BLaER1 treated with 17β-estradiol and CSF1 and Interleukin-3, amounts not matched to agents 10 nM and 100 nM (cell line): ENCODE results near the gene BICDL2.
"Not testable (repeated sequence)": the region's sequence is repeated elsewhere in the genome, so short reads cannot be mapped to it uniquely, and the experiment has no call there.

Experiments
- H3K27ac ChIP-seq, 11 experiments: shearing (Covaris generic); formaldehyde crosslinking; 2 replicates each; pipeline ENCODE4 v1.8.1; 2022
- H3K27me3 ChIP-seq, 11 experiments: shearing (Covaris generic); formaldehyde crosslinking; 2 replicates each; pipeline ENCODE4 v1.8.1; 2022
- H3K36me3 ChIP-seq, 11 experiments: shearing (Covaris generic); formaldehyde crosslinking; 2 replicates each; pipeline ENCODE4 v1.8.1; 2022
- H3K4me1 ChIP-seq, 10 experiments: shearing (Covaris generic); formaldehyde crosslinking; 2 replicates each; pipeline ENCODE4 v1.8.1; 2022
- H3K4me2 ChIP-seq, 11 experiments: shearing (Covaris generic); formaldehyde crosslinking; 2 replicates each; pipeline ENCODE4 v1.8.1; 2022
- H3K4me3 ChIP-seq, 10 experiments: shearing (Covaris generic); formaldehyde crosslinking; 2 replicates each; pipeline ENCODE4 v1.8.1; 2022
- H3K9ac ChIP-seq, 11 experiments: shearing (Covaris generic); formaldehyde crosslinking; 2 replicates each; pipeline ENCODE4 v1.8.1; 2022
- H3K9me3 ChIP-seq, 11 experiments: shearing (Covaris generic); formaldehyde crosslinking; replicated peaks in 1 of 11; 2 replicates each; pipeline ENCODE4 v1.8.1; 2022
- H4K20me1 ChIP-seq, 11 experiments: shearing (Covaris generic); formaldehyde crosslinking; 2 replicates each; pipeline ENCODE4 v1.8.1; 2022
- Cebpa-rat ChIP-seq, 11 experiments: shearing (Covaris generic); IDR thresholded peaks; 2 replicates each; pipeline ENCODE4 v1.8.1; 2022

Gene BICDL2

DNA sequence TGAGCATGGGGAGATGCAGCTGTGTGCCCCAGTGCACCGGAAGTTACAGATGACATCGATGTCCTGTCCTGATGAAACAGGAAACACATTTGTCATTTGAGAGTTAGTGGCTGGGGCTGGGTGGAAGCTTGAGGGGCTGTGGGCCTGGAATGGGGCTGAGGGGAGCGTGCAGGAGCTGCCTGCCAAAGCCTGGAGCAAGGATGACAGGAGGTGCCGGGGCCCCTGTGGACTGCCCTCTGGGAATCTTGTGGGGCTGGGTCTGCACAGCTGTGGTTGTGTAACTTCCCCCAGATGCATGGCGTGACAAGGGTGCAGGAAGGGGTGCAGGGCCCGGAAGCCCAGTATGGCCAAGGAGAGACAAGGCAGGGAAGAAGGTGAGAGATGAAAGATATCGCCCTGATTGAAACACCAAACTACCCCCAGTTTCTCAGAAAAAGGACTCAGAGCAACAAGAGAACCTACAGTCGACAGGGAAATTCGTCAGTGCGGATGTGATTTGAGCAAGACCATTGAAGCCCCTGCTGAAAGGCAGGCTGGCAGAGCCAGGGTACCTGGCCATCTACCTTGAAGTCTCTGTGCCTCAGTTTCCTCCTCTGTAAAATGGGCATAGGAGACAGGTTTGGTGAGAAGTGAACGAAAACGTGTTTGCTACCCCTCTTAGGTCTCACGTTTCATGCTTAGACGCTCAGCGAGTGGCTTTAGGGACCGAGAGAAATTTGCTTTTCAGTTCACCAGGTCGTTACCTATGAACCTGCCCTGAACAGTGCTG, 18.4 kb upstream of the BICDL2 start:
- Histone ChIP-seq H3K27me3 (peaks cover 3 to 13% (median 7%) of the 10 kb centered on the region in 11 experiments), H4K20me1 (peaks cover 0 to 6% (median 0%) of the 10 kb centered on the region in 11 experiments; a peak in 3 of 22 replicates), H3K27ac (peak overlapping the region in 9 of 11 experiments; percentile 53 to 96 (median 92); a peak in 18 of 22 replicates), H3K4me1 (peaks cover 71 to 93% (median 90%) of the 10 kb centered on the region in 10 experiments), H3K9ac (peak overlapping the region in 9 of 11 experiments; percentile 26 to 98 (median 72); a peak in 17 of 22 replicates), H3K4me3 (peak overlapping the region in 7 of 10 experiments; percentile 29 to 49 (median 43); a peak in 12 of 20 replicates), H3K4me2 (peak overlapping the region; percentile 84 to 100 (median 98)), H3K36me3 (peaks cover 0 to 42% (median 4%) of the 10 kb centered on the region in 11 experiments; a peak in 11 of 22 replicates), H3K9me3 (no peaks in the 10 kb centered on the region)
- TF ChIP-seq Cebpa-rat (IDR thresholded peaks at IDR 0.05) = peak in 6 of 11 experiments; percentile 11 to 86 (median 76); a peak in 9 of 22 replicates

DNA sequence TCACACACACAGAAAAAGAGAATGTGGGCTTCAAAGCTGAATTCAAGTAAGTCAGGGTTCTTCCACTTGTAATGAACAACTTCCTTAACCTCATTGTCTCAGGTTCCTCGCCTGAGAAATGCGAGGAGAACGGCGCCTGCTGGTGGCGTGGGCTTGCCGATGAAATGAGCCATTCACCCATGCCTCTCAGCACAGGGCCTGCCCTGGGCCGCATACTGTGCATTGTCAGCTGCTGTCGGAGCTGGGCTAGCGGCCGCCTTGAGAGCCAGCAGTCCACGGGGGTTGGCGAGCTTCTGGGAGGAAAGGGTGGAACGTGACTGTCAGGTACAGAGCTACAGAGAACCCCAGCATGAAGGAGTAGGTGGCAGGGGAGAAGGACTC, 16.6 kb upstream of the BICDL2 start:
- Histone ChIP-seq H3K36me3 (peaks cover 0 to 42% (median 4%) of the 10 kb centered on the region in 11 experiments; a peak in 11 of 22 replicates), H3K27ac (peak overlapping the region in 5 of 11 experiments; percentile 18 to 67 (median 63); a peak in 9 of 22 replicates), H3K27me3 (peaks cover 21 to 32% (median 26%) of the 10 kb centered on the region in 11 experiments), H3K4me2 (peak overlapping the region in 9 of 11 experiments; percentile 21 to 100 (median 98); a peak in 15 of 22 replicates), H3K4me1 (peaks cover 77 to 100% (median 98%) of the 10 kb centered on the region in 10 experiments)
- H3K9ac ChIP-seq, H4K20me1 ChIP-seq, H3K9me3 ChIP-seq, H3K4me3 ChIP-seq: not testable (repeated sequence)

DNA sequence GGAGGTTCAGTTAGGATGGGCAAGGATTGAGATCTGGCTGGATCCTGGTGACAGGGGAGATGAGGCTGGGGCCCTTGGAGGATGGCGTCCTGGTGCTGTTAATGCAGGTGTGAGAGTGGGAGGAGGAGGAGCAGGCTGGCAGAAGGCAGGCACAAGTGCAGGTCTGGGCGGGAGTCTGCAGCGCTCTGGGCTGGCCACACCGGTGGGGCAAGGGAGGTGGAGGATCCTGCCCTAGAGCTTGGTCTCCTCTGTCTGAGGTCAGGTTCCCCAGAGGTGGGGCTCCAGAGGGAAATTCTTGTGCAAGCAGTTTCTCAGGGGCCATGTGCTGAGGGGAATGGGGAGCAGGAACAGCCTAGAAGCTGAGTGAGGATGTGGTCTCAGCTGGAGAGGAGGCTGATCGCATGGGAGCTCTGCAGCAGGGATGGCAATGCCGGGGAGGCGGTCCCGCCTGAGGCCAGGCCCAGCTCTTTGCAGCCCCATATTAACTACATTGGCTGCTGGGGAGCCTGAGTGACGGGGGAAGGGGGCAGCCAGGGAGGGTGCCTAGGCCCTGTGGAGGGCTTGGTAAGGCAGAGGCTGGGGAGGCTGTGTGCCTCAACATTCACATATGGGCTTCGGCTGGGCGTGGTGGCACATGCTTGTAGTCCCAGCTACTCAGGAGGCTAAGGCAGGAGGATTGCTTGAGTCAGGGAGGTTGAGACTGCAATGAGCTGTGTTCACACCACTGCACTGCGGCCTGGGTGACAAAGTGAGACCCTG, 16.0 kb upstream of the BICDL2 start:
- H4K20me1 ChIP-seq, H3K9me3 ChIP-seq, H3K9ac ChIP-seq, H3K4me3 ChIP-seq: not testable (repeated sequence)
- Histone ChIP-seq H3K4me1 (peaks cover 74 to 100% (median 95%) of the 10 kb centered on the region in 10 experiments), H3K27ac (peak overlapping the region in 5 of 11 experiments; percentile 18 to 70 (median 65); a peak in 7 of 22 replicates), H3K27me3 (peaks cover 27 to 37% (median 31%) of the 10 kb centered on the region in 11 experiments), H3K36me3 (peaks cover 0 to 42% (median 4%) of the 10 kb centered on the region in 11 experiments; a peak in 11 of 22 replicates), H3K4me2 (peak overlapping the region in 8 of 11 experiments; percentile 21 to 100 (median 98); a peak in 11 of 22 replicates)

DNA sequence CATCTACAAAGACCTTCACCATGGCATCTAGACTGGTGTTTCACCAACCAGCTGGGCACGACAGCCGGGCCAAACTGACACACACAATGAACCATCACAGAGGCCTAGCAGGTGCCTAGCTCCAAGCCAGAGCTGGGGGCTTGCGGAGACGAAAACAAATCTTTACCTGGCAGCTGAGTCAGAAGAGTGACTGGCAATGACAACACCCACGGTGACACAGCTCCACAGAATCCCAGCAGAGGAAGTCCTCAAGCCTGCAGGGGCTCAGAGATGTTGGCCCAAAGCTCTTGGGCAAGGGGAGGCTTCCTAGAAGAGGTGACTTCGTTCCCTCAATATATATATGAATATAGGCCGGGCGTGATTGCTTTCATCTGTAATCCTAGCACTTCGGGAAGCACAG, 14.8 kb upstream of the BICDL2 start:
- H3K27me3 ChIP-seq = peaks cover 40 to 50% (median 44%) of the 10 kb centered on the region in 11 experiments
- H3K4me3 ChIP-seq = peak overlapping the region in 1 of 10 experiments; percentile 23; a peak in 3 of 20 replicates
- no peak for TF ChIP-seq Cebpa-rat (IDR thresholded peaks at IDR 0.05)
- peak overlapping the region in 4 of 11 experiments; percentile 45 to 70 (median 58); a peak in 8 of 22 replicates for H3K27ac ChIP-seq
- peaks cover 0 to 32% (median 4%) of the 10 kb centered on the region in 11 experiments; a peak in 11 of 22 replicates for H3K36me3 ChIP-seq
- H4K20me1 ChIP-seq = peaks cover 0 to 13% (median 4%) of the 10 kb centered on the region in 11 experiments; a peak in 8 of 22 replicates
- H3K9ac ChIP-seq = 0 out of 22 replicates have a peak overlapping the region, but pooled peaks of 1 of the 11 experiments have one; percentile 21
- peaks cover 67 to 97% (median 90%) of the 10 kb centered on the region in 10 experiments for H3K4me1 ChIP-seq
- no peaks in the 10 kb centered on the region for H3K9me3 ChIP-seq
- H3K4me2 ChIP-seq = peak overlapping the region; percentile 3 to 99 (median 80); a peak in 21 of 22 replicates

GRCh38 chr16:3051009-3051408, 14.3 kb upstream of the BICDL2 start:
- Histone ChIP-seq H3K4me3 (peak overlapping the region in 1 of 10 experiments; percentile 23; a peak in 2 of 20 replicates), H3K4me2 (peak overlapping the region; percentile 3 to 99 (median 80); a peak in 21 of 22 replicates), H3K9ac (0 out of 22 replicates have a peak overlapping the region, but pooled peaks of 1 of the 11 experiments have one; percentile 21), H3K27me3 (peaks cover 45 to 55% (median 49%) of the 10 kb centered on the region in 11 experiments), H3K4me1 (peaks cover 67 to 97% (median 89%) of the 10 kb centered on the region in 10 experiments), H4K20me1 (peaks cover 0 to 16% (median 5%) of the 10 kb centered on the region in 11 experiments; a peak in 8 of 22 replicates), H3K27ac (peak overlapping the region in 5 of 11 experiments; percentile 20 to 70 (median 58); a peak in 7 of 22 replicates), H3K36me3 (peaks cover 0 to 31% (median 4%) of the 10 kb centered on the region in 11 experiments; a peak in 11 of 22 replicates), H3K9me3 (no peaks in the 10 kb centered on the region)
- no peak for TF ChIP-seq Cebpa-rat (IDR thresholded peaks at IDR 0.05)

DNA sequence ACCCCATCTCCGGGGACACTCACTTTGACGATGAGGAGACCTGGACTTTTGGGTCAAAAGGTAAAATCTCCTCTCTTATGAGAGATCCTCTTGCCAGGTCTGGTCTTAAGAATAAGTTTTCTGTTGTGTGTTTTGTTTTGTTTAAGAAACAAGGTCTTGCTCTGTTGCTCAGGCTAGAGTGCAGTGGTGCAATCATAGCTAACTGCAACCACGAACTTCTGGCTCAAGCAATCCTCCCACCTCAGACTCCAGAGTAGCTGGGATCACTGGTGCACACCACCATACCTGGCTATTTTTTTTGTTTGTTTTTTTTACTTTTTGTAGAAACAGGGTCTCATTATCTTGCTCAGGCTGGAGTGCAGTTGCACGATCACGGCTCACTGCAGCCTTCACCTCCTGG, 13.7 kb upstream of the BICDL2 start:
- Histone ChIP-seq H3K9ac (peak overlapping the region in 3 of 11 experiments; percentile 9 to 48 (median 35); a peak in 4 of 22 replicates), H4K20me1 (peaks cover 0 to 20% (median 5%) of the 10 kb centered on the region in 11 experiments; a peak in 8 of 22 replicates), H3K4me3 (no peak overlapping the region), H3K27ac (peak overlapping the region in 7 of 11 experiments; percentile 0 to 70 (median 58); a peak in 9 of 22 replicates), H3K9me3 (no peaks in the 10 kb centered on the region), H3K4me1 (peaks cover 66 to 96% (median 88%) of the 10 kb centered on the region in 10 experiments), H3K4me2 (peak overlapping the region; percentile 3 to 99 (median 80); a peak in 19 of 22 replicates), H3K36me3 (peaks cover 0 to 29% (median 4%) of the 10 kb centered on the region in 11 experiments; a peak in 11 of 22 replicates), H3K27me3 (peaks cover 50 to 60% (median 54%) of the 10 kb centered on the region in 11 experiments)
- peak in 5 of 11 experiments; percentile 28 to 80 (median 60); a peak in 6 of 22 replicates for TF ChIP-seq Cebpa-rat (IDR thresholded peaks at IDR 0.05)

GRCh38 chr16:3049921-3050481, 13.3 kb upstream of the BICDL2 start:
- H3K36me3 ChIP-seq = peaks cover 0 to 24% (median 4%) of the 10 kb centered on the region in 11 experiments; a peak in 11 of 22 replicates
- no peak for TF ChIP-seq Cebpa-rat (IDR thresholded peaks at IDR 0.05)
- H3K4me2 ChIP-seq = peak overlapping the region; percentile 3 to 99 (median 80); a peak in 19 of 22 replicates
- H3K9me3 ChIP-seq = no peaks in the 10 kb centered on the region
- peaks cover 66 to 96% (median 88%) of the 10 kb centered on the region in 10 experiments for H3K4me1 ChIP-seq
- peak overlapping the region in 7 of 11 experiments; percentile 0 to 70 (median 58); a peak in 11 of 22 replicates for H3K27ac ChIP-seq
- no peak overlapping the region for H3K4me3 ChIP-seq
- peak overlapping the region in 3 of 11 experiments; percentile 9 to 48 (median 35); a peak in 4 of 22 replicates for H3K9ac ChIP-seq
- H3K27me3 ChIP-seq = peaks cover 55 to 65% (median 59%) of the 10 kb centered on the region in 11 experiments
- peaks cover 0 to 24% (median 5%) of the 10 kb centered on the region in 11 experiments; a peak in 8 of 22 replicates for H4K20me1 ChIP-seq
